Measurements from ENCODE around the gene ADAMTS3.
A peak's percentile ranks its signal among the peaks of the same experiment; 100 is the strongest.

The ADAMTS3 gene

GRCh38 chr4:72290737-72291136, 278.3 kb downstream of the ADAMTS3 start:
- no peak for DNase-seq (ENCODE audit: low read depth)

DNA sequence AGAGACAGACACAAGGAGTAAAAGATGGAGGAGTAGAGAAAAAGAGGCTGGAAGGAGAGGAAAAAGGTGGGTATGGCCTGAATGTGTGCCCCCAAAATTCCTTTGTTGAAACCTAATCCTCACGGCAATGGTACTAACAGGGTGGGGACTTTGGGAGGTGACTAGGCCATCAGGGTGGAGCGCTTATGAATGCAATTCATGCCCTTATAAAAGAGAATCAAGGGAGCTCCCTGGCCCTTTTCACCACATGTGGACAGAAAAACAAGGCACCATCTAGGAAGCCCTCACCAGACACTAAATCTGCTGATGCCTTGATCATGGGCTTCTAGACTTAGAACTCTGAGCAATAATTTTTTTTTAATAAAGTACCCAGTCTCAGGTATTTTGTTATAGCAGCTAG, 282.1 kb downstream of the ADAMTS3 start:
- no peak for DNase-seq (ENCODE audit: low read depth)

DNA sequence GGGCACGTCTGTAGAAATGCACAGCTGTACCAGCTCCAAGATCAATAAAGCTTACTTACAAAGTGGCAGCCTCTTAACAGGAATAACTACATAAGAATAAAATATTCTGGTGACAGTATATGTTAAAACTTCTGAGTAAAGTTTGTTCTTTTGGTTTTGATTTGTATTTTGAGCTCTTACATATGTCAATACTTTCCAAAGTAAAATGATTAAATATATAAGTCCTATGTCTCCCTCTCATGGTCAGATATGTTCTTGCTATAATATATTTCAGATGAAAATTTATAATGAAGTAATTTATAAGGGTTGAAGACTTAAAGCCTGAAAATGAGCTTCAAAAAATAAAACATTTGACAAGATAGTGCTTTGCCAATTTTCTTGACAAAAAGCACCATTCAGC, 282.8 kb downstream of the ADAMTS3 start:
- DNase-seq (ENCODE audit: low read depth) = peak; percentile 1

- no peak for DNase-seq (ENCODE audit: low read depth)
Observed at GRCh38 chr4:72283357-72283756, 285.7 kb downstream of the ADAMTS3 start.

GRCh38 chr4:72280252-72280651, 288.8 kb downstream of the ADAMTS3 start:
- no peak for DNase-seq (ENCODE audit: low read depth)

- DNase-seq (ENCODE audit: low read depth) = no peak
Observed at GRCh38 chr4:72275381-72275780, 293.6 kb downstream of the ADAMTS3 start.

DNA sequence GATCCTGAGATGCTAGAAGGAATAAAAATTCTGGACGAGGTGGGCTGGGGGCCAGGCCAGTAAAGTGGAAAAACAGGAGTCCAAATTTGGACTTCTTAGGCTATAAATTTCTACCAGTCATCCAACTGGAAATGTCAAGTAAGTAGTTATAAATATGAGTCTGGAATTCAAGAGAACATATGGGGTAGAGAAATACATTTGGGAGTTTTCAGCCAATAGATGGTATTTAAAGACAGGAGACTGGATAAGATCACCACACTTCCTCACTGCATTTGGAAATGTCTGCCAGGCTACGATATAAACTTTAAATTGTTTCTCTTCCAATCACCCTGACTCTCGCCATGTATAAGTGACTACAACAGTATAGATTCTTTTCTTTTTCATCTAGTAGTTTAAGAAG, 294.8 kb downstream of the ADAMTS3 start:
- no peak for DNase-seq (ENCODE audit: low read depth)

DNA sequence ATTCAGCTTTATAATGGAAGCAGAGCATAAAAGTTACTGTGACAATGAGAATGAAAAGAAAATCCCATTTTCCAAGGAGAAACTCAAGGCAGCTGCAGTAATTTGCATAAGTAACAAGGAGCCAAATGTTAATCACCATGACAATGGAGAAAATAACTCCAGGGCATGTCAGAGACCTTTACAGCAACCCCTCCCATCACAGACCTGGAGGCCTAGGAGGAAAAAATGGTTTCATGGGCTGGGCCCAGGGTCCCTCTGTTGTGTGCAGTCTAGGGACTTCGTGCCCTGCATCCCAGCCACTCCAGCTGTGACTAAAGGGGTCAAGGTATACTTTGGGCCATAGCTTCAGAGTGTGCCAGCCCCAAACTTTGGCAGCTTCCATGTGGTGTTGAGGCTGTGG, 313.8 kb downstream of the ADAMTS3 start:
- DNase-seq (ENCODE audit: low read depth) = no peak

DNA sequence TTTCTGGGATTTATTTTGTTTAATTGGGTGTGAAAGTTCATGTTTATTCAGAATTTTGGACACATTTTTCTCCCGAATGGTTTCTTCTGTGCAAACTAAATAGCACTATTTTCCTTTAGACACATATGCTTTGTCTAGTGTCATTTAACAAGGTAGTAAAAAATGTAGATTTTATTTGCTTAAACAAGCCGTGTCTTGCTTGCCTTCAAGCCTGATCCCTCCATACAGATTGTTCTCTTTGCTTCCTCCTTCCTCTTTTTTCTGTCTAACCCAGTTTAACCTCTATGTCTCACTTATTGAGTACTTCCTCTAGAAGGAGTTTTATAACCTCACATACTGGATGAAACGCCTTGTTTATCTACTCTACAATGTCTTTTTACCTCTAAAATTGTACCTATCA, 325.4 kb downstream of the ADAMTS3 start:
- no peak for DNase-seq (ENCODE audit: low read depth)

DNA sequence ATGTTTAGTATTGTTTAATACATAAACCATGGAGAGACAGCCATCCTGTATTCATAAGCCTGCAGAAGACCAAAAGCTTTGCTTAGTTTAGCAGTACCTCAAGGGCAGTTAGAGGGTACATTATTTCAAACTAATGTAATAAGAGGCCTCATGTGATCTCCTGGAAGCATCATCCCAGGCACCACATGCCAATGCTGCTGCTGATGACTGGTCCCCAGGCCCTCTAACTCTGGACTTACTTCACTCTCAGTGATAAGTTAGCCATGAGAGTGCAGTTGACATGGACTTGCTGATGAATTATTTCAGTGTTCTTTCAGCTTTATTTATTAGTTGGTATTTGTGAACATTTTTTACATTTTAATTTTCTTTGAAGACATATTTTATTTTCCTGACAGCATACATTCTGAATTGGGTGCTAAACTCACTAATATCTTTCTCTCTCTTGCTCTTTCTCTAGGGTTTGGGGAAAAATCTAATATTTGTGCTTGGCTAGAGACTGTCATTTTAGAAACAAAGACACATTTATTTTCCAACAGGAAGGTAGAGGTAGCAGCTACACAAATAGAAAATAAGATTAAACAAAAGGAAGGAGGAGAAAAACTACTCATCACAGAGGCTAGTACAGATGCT, 329.4 kb downstream of the ADAMTS3 start:
- DNase-seq (ENCODE audit: low read depth) = no peak

Data from fibroblast of the conjunctiva (primary cell).